NCI-H1092 treated with DMSO at 0.1 percent for 48 hours (cell line): ENCODE results near the gene COX8A.

Experiments
- DNase-seq: peaks from one replicate; lab custom pipeline; 2025; lab: John Stamatoyannopoulos, UW

COX8A gene

GRCh38 chr11:64021757-64022093 is 47.3 kb downstream of the COX8A start:
- DNase-seq, result no peak

GRCh38 chr11:64022125-64022784 is 47.8 kb downstream of the COX8A start:
- no peak for DNase-seq

GRCh38 chr11:64023712-64024710 is 49.6 kb downstream of the COX8A start:
- DNase-seq, result no peak

GRCh38 chr11:64025205-64025604 is 50.8 kb downstream of the COX8A start:
- DNase-seq, result no peak
